GM12891 (cell line): Measurements from ENCODE around the gene SYNGAP1.

Experiments
- PAX5 ChIP-seq: IDR thresholded peaks from 2 replicates; pipeline ENCODE4 v1.6.1; 2011; ENCODE audit warnings: low read length, moderate library complexity, mild to moderate bottlenecking; ENCODE audit not compliant: insufficient read depth, severe bottlenecking
- POLR2A ChIP-seq: IDR thresholded peaks from 2 replicates; pipeline ENCODE4 v1.6.1; 2011; ENCODE audit warnings: low read depth, low read length, control low read depth
- POLR2AphosphoS5 ChIP-seq: IDR thresholded peaks from 2 replicates; pipeline ENCODE4 v1.6.1; 2011; ENCODE audit warnings: low read depth, low read length, control low read depth
- SPI1 ChIP-seq: IDR thresholded peaks from 2 replicates; pipeline ENCODE4 v1.6.1; 2011; ENCODE audit warnings: low read depth, low read length, control low read depth
- TAF1 ChIP-seq: IDR thresholded peaks from 2 replicates; pipeline ENCODE4 v1.6.1; 2011; ENCODE audit warnings: low read depth, low read length, control low read depth

- TF ChIP-seq POLR2A: no peak
- TF ChIP-seq POLR2AphosphoS5: no peak
- no peak for TF ChIP-seq TAF1
- TF ChIP-seq SPI1: no peak
- no peak for TF ChIP-seq PAX5
Measured at GRCh38 chr6:33490198-33490597, 70.3 kb downstream of the SYNGAP1 start.
